ENCODE measurements around the gene MOSPD2.

The MOSPD2 gene

DNA sequence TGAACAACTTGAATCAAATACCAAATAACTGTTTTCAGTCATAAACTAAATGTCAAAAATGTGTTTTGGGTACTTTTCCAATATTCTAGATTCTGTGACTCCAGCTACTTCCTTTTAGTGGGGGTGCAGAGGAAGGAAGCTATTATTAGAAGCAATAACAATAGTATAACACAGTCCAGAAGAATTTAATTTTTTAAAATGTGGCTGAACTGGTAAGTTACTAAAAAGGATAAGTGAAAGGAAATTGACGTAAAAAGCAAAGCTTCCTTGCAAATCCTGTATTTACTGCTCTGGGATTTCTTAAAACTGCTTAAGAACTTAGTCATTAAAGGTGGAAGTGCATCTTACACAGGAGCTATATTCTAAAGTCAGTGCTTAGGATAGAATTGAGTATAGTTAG is 53.2 kb downstream of the MOSPD2 start:
- Histone ChIP-seq H3K27ac (replicated peaks) (no peak overlapping the region), H3K4me3 (replicated peaks; ENCODE audit: insufficient read depth, low read length) (no peak overlapping the region), H3K27me3 (ENCODE audit: insufficient read depth, poor library complexity, severe bottlenecking) (no peaks in the 10 kb centered on the region)
- TF ChIP-seq GABPA (IDR thresholded peaks at IDR 0.05; ENCODE audit: low read depth) = no peak
- no peak for TF ChIP-seq SPI1 (IDR thresholded peaks at IDR 0.05; ENCODE audit: borderline replicate concordance, low read depth)
- TF ChIP-seq POLR2AphosphoS5 (IDR thresholded peaks at IDR 0.05; ENCODE audit: low read depth) = no peak
- TF ChIP-seq, protein P1, sequence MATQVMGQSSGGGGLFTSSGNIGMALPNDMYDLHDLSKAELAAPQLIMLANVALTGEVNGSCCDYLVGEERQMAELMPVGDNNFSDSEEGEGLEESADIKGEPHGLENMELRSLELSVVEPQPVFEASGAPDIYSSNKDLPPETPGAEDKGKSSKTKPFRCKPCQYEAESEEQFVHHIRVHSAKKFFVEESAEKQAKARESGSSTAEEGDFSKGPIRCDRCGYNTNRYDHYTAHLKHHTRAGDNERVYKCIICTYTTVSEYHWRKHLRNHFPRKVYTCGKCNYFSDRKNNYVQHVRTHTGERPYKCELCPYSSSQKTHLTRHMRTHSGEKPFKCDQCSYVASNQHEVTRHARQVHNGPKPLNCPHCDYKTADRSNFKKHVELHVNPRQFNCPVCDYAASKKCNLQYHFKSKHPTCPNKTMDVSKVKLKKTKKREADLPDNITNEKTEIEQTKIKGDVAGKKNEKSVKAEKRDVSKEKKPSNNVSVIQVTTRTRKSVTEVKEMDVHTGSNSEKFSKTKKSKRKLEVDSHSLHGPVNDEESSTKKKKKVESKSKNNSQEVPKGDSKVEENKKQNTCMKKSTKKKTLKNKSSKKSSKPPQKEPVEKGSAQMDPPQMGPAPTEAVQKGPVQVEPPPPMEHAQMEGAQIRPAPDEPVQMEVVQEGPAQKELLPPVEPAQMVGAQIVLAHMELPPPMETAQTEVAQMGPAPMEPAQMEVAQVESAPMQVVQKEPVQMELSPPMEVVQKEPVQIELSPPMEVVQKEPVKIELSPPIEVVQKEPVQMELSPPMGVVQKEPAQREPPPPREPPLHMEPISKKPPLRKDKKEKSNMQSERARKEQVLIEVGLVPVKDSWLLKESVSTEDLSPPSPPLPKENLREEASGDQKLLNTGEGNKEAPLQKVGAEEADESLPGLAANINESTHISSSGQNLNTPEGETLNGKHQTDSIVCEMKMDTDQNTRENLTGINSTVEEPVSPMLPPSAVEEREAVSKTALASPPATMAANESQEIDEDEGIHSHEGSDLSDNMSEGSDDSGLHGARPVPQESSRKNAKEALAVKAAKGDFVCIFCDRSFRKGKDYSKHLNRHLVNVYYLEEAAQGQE (IDR thresholded peaks at IDR 0.05; ENCODE audit: insufficient replicate concordance, low read depth) = no peak
- TF ChIP-seq, protein P2, sequence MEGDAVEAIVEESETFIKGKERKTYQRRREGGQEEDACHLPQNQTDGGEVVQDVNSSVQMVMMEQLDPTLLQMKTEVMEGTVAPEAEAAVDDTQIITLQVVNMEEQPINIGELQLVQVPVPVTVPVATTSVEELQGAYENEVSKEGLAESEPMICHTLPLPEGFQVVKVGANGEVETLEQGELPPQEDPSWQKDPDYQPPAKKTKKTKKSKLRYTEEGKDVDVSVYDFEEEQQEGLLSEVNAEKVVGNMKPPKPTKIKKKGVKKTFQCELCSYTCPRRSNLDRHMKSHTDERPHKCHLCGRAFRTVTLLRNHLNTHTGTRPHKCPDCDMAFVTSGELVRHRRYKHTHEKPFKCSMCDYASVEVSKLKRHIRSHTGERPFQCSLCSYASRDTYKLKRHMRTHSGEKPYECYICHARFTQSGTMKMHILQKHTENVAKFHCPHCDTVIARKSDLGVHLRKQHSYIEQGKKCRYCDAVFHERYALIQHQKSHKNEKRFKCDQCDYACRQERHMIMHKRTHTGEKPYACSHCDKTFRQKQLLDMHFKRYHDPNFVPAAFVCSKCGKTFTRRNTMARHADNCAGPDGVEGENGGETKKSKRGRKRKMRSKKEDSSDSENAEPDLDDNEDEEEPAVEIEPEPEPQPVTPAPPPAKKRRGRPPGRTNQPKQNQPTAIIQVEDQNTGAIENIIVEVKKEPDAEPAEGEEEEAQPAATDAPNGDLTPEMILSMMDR (IDR thresholded peaks at IDR 0.05; ENCODE audit: insufficient read depth, low read length) = no peak
- DNase-seq (ENCODE audit: low read depth in 1 of 2, low spot score in 1 of 2) = no peak

DNA sequence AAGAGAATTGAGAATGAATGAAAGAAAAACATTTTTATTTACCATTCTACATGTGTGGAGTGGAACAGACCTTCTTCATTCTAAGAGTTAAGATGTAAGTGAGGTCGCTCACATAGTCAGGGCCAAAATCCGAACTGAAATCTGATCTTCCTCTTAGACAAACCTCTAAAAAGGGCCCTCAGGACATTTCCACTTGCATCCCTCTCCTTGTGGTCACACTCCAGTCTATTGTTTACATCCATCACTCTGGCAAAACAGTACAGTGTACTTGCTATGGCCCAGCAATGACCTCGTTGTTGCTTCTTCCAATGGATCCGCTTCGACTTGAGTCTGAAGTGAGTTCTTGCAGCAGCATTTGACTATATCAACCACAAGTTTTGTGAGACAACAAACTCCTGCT is 54.2 kb downstream of the MOSPD2 start:
- no peak overlapping the region for H3K4me3 ChIP-seq (replicated peaks; ENCODE audit: insufficient read depth, low read length)
- TF ChIP-seq GABPA (IDR thresholded peaks at IDR 0.05; ENCODE audit: low read depth) (no peak), SPI1 (IDR thresholded peaks at IDR 0.05; ENCODE audit: borderline replicate concordance, low read depth) (no peak), POLR2AphosphoS5 (IDR thresholded peaks at IDR 0.05; ENCODE audit: low read depth) (no peak)
- TF ChIP-seq, protein P1 (IDR thresholded peaks at IDR 0.05; ENCODE audit: insufficient replicate concordance, low read depth) = no peak
- TF ChIP-seq, protein P2 (IDR thresholded peaks at IDR 0.05; ENCODE audit: insufficient read depth, low read length) = no peak
- H3K27me3 ChIP-seq (ENCODE audit: insufficient read depth, poor library complexity, severe bottlenecking) = no peaks in the 10 kb centered on the region
- no peak for DNase-seq (ENCODE audit: low read depth in 1 of 2, low spot score in 1 of 2)
- no peak overlapping the region for H3K27ac ChIP-seq (replicated peaks)

DNA sequence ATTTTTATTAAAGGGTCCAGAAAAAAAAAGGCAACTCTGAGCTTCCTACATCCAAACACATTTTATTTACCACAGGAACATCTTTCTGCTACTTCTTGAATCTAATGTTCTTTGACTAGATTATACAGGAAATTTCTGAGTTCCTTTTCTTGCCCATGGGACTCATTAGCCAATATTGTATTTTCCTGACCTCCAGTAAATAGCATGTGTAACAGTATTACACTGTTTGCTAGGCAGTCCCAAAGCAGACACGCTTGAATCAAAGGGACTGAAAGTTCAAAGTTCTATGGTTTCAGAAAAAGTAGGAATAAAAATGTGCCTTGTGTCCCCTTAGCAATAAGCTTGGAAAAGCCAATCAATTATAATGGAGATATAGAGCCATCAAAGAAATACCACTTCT is 57.4 kb downstream of the MOSPD2 start:
- H3K27me3 ChIP-seq (ENCODE audit: insufficient read depth, poor library complexity, severe bottlenecking) = no peaks in the 10 kb centered on the region
- H3K27ac ChIP-seq (replicated peaks) = no peak overlapping the region
- H3K4me3 ChIP-seq (replicated peaks; ENCODE audit: insufficient read depth, low read length) = no peak overlapping the region
- no peak for TF ChIP-seq SPI1 (IDR thresholded peaks at IDR 0.05; ENCODE audit: borderline replicate concordance, low read depth)
- no peak for TF ChIP-seq POLR2AphosphoS5 (IDR thresholded peaks at IDR 0.05; ENCODE audit: low read depth)
- TF ChIP-seq, protein P2 (IDR thresholded peaks at IDR 0.05; ENCODE audit: insufficient read depth, low read length) = no peak
- TF ChIP-seq GABPA (IDR thresholded peaks at IDR 0.05; ENCODE audit: low read depth) = no peak
- DNase-seq (ENCODE audit: low read depth in 1 of 2, low spot score in 1 of 2) = no peak

DNA sequence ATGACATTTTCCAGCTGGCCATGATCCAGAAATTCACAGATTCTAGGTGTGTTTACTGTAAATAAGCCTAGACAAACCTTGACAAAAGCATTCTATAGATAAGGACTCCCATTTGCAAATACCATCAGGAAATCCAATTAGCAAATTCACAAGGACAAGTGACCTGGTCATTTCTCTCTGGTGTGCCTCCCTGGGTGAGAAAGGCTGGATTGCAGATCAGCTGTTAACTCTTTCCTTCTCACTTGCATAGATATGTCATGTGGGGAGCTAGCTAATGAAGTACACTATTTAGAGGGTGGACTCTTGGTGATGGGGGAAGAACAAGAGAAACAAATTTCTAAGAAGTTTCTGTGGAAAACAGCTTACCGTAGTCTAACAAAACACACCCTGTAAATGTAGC is 58.9 kb downstream of the MOSPD2 start:
- H3K27me3 ChIP-seq (ENCODE audit: insufficient read depth, poor library complexity, severe bottlenecking) = no peaks in the 10 kb centered on the region
- TF ChIP-seq SPI1 (IDR thresholded peaks at IDR 0.05; ENCODE audit: borderline replicate concordance, low read depth) (no peak), GABPA (IDR thresholded peaks at IDR 0.05; ENCODE audit: low read depth) (no peak), POLR2AphosphoS5 (IDR thresholded peaks at IDR 0.05; ENCODE audit: low read depth) (no peak)
- TF ChIP-seq, protein P1 (IDR thresholded peaks at IDR 0.05; ENCODE audit: insufficient replicate concordance, low read depth) = no peak
- TF ChIP-seq, protein P2 (IDR thresholded peaks at IDR 0.05; ENCODE audit: insufficient read depth, low read length) = no peak
- H3K4me3 ChIP-seq (replicated peaks; ENCODE audit: insufficient read depth, low read length) = no peak overlapping the region
- H3K27ac ChIP-seq (replicated peaks) = no peak overlapping the region
- DNase-seq (ENCODE audit: low read depth in 1 of 2, low spot score in 1 of 2) = no peak
